Testis (tissue), 3 donors: ENCODE measurements around the gene FAM174C. TPM values are rescaled to one million over a fixed set of nuclear protein-coding genes. Genes with fewer than 3 reads are reported as not detected.

ENCODE experiments used
- DNase-seq: peaks from one replicate; pipeline ENCODE4 v3.0.0-alpha.2; 2019
- H3K27ac ChIP-seq, 2 donors: fragments of 200-600 bp; sonication (generic); one replicate each; pipeline ENCODE4 v1.5.1; 2019
- H3K27me3 ChIP-seq: fragments of 200-600 bp; sonication (generic); one replicate; pipeline ENCODE4 v1.5.1; 2019
- H3K36me3 ChIP-seq: fragments of 200-600 bp; sonication (generic); one replicate; pipeline ENCODE4 v1.5.1; 2017; ENCODE audit warnings: low read depth; ENCODE audit errors: missing control alignments
- H3K4me1 ChIP-seq: fragments of 200-600 bp; sonication (generic); one replicate; pipeline ENCODE4 v1.5.1; 2019
- H3K4me3 ChIP-seq, 2 donors: fragments of 200-600 bp; sonication (generic); one replicate each; pipeline ENCODE4 v1.5.1; 2017 to 2019
- H3K9me3 ChIP-seq: fragments of 200-600 bp; sonication (generic); one replicate; pipeline ENCODE4 v1.5.1; 2017
- CTCF ChIP-seq, 3 experiments: fragments of 450-650 bp in 2 of 3; fragments of 200-600 bp in 1 of 3; sonication (generic) in 1 of 3; IDR thresholded peaks; one replicate each; pipeline ENCODE4 v1.5.1; 2016 to 2019; ENCODE audit warnings: antibody characterized with exemption in 3 of 3, mild to moderate bottlenecking in 2 of 3, moderate library complexity in 1 of 3
- POLR2A ChIP-seq: fragments of 450-650 bp; IDR thresholded peaks from one replicate; pipeline ENCODE4 v1.6.1; 2017; ENCODE audit warnings: antibody characterized with exemption, mild to moderate bottlenecking, moderate library complexity
- WGBS, 2 donors: methylation state at CpG; one replicate each; pipeline ENCODE4 v1.1.5; 2018; 5-methylcytosine and 5-hydroxymethylcytosine counted together
- intact Hi-C: fragments of 100-400 bp; cut with DNase I; formaldehyde crosslinking; loops from one replicate; pipeline ENCODE4 v1.15.1; 2023; ENCODE audit warnings: low total_unique reads
- polyA plus RNA-seq: library from polyadenylated mRNA; stranded (reverse); fragments of 350-450 nt; fragmentation: Illumina TruSeq; extraction: RNeasy Lipid Tissue Mini Kit (QIAGEN cat#74804); gene quantifications from one replicate; pipeline ENCODE4 v1.2.3, GENCODE V29; 2014; ENCODE audit warnings: low read depth, low replicate concordance; ENCODE audit not compliant: insufficient read depth
- total RNA-seq, 2 donors: library from RNA; depleted of rRNA; stranded (reverse); fragments of >200 nt; gene quantifications; one replicate each; pipeline ENCODE4 v1.2.3, GENCODE V29; 2016

The FAM174C gene
- total and polyA plus RNA-seq, 3 donors from 2014 or later, result 51.6 to 128 (median 111) TPM

- H3K36me3 ChIP-seq, result no peaks in the 10 kb centered on the region
- peaks cover 8% of the 10 kb centered on the region for H3K4me1 ChIP-seq
- no peaks in the 10 kb centered on the region for H3K27me3 ChIP-seq
- WGBS, 2 donors, result 84 to 87% methylated on average over 9 of the region's 9 CpGs
- H3K9me3 ChIP-seq, result no peaks in the 10 kb centered on the region
- no peak overlapping the region for H3K27ac ChIP-seq
- H3K4me3 ChIP-seq, result no peak overlapping the region
- TF ChIP-seq CTCF (IDR thresholded peaks at IDR 0.05), result no peak
- DNase-seq, result no peak
- intact Hi-C loops, result no loop called here
These were observed 46.2 kb downstream of the FAM174C start for GRCh38 chr19:1321539-1321938.

- H3K4me3 ChIP-seq, result no peak overlapping the region
- H3K4me1 ChIP-seq, result peaks cover 8% of the 10 kb centered on the region
- DNase-seq, result no peak
- no peaks in the 10 kb centered on the region for H3K27me3 ChIP-seq
- intact Hi-C loops, result no loop called here
- no peak for TF ChIP-seq CTCF (IDR thresholded peaks at IDR 0.05)
- TF ChIP-seq POLR2A, result no peak
- 91 to 93% methylated on average over 8 to 14 of the region's 16 CpGs for WGBS, 2 donors
- H3K27ac ChIP-seq, result no peak overlapping the region
- H3K36me3 ChIP-seq, result no peaks in the 10 kb centered on the region
- H3K9me3 ChIP-seq, result no peaks in the 10 kb centered on the region
These were observed 47.1 kb downstream of the FAM174C start for GRCh38 chr19:1322198-1322981.

DNA sequence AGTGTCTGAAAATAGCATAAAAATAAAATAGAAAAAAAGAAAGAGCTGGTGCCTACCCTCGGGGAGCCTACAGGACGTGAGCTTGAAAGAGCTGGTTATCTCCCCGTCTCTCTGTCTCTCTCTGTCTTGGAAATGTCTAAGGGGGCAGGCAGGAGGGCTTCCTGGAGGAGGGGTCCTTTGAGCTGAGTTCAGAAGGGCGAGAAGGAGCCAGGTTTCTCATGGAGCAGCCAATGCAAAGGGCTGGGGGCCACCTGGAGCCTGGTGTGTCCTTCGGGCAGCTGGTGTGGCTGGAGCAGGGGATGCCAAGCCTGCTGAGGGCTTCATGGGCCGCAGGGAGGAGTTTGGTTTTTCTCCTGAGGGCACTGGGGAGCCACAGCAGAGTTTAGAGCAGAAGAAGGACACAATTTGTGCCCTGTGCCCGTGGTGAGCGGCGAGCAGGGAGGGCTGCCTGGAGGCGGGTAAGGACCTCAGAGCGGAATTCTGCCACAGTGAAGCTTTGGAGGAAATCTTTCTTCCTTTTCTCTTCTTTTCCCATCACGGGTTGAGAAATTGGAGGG, 49.0 kb downstream of the FAM174C start:
- Histone ChIP-seq H3K27me3 (no peaks in the 10 kb centered on the region), H3K36me3 (no peaks in the 10 kb centered on the region), H3K4me1 (peaks cover 8% of the 10 kb centered on the region), H3K27ac (peak overlapping the region; percentile 50 to 58), H3K4me3 (peak overlapping the region; percentile 48 to 64), H3K9me3 (no peaks in the 10 kb centered on the region)
- WGBS, 2 donors, result 70 to 76% methylated on average over 12 of the region's 12 CpGs
- intact Hi-C loops, result no loop called here
- no peak for TF ChIP-seq POLR2A
- no peak for TF ChIP-seq CTCF (IDR thresholded peaks at IDR 0.05)
- DNase-seq, result no peak

DNA sequence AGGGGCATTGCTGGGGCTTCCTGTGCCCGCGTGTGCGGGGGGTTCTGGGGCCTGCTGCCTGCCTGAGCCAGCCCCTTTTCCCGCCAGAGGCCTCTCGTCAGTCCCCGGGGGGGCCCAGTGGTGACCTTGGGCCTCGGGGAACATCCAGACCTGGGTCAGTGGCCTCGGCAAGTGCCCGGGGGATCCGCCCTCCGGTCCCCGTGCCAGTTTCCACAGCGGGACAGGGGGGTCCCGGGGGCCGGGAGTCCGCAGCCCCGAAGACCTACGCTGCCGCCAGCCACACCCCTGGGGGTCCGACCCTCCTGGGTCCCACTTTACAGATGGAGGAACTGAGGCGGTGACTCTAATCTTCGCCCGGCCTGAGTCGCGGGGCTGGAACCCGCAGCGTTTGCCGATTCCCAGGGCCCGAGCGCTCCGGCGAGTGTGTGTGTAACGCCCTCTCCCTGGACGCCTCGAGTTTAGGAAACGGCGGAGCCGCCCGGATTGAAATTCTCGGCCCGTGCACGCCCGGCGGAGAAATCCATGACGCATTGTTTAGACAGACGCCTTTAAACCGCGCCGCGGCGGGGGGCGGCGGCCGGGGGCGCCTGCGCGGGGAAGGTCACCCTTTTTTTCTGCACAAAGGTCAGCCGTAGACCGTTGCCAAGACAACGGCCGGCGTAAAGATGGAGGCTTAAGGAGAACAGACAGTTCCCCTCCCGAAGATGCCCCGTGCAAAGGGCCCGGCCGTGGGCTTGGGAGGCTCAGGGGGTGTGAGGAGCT, 49.7 kb downstream of the FAM174C start:
- peak overlapping the region; percentile 50 to 58 for H3K27ac ChIP-seq
- intact Hi-C loops, result no loop called here
- H3K27me3 ChIP-seq, result no peaks in the 10 kb centered on the region
- peak overlapping the region; percentile 48 to 64 for H3K4me3 ChIP-seq
- WGBS, 2 donors, result 1% methylated on average over 23 to 45 of the region's 66 CpGs
- H3K9me3 ChIP-seq, result no peaks in the 10 kb centered on the region
- TF ChIP-seq POLR2A (no peak), CTCF (IDR thresholded peaks at IDR 0.05) (no peak)
- DNase-seq, result peak; percentile 90
- no peaks in the 10 kb centered on the region for H3K36me3 ChIP-seq
- peaks cover 8% of the 10 kb centered on the region for H3K4me1 ChIP-seq
